ENCODE measurements around the gene PDXK. TPM values are rescaled to one million over a fixed set of nuclear protein-coding genes. Genes with fewer than 3 reads are reported as not detected.
A peak's percentile ranks its signal among the peaks of the same experiment; 100 is the strongest.

Gene PDXK
- total and polyA plus RNA-seq, 2 of the 8 experiments (the other 6 are each of a cell fraction or from before 2014, with no cell fraction given) = 78.0 to 112 TPM

DNA sequence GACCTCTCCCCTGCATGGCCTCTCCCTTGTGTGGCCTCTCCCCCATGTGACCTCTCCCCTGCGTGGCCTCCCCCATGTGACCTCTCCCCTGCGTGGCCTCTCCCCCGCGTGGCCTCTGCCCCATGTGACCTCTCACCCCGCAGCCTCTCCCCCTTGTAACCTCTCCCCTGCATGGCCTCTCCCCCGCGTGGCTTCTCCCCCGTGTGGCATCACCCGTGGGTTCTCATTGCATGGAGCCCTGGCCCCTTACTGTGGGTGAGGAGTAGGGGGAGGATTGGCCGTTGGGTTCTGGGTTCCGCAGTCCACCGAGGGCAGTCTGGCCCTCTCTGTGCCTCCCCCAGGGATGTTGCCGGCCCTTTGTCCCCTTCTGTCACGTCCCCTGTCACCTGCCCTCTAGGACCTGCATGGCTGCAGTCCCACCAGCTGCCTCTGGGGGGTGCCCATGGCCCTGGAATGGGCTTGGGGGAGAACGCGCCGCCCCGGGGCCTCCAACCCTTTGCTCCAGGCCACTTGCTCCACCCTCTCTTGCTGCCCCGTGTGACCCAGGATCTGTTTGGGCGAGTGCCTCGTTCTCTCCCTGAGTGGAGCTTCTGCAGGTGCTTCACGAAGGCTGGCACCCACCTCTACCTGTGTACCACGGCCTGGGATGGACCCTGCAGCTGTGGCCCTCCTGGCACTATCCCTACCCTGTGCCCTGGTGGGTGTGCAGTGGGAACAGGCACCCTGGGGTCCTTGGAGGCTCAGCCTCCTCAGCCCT is 91.8 kb downstream of the PDXK start (continued):
- TF ChIP-seq, protein P1, sequence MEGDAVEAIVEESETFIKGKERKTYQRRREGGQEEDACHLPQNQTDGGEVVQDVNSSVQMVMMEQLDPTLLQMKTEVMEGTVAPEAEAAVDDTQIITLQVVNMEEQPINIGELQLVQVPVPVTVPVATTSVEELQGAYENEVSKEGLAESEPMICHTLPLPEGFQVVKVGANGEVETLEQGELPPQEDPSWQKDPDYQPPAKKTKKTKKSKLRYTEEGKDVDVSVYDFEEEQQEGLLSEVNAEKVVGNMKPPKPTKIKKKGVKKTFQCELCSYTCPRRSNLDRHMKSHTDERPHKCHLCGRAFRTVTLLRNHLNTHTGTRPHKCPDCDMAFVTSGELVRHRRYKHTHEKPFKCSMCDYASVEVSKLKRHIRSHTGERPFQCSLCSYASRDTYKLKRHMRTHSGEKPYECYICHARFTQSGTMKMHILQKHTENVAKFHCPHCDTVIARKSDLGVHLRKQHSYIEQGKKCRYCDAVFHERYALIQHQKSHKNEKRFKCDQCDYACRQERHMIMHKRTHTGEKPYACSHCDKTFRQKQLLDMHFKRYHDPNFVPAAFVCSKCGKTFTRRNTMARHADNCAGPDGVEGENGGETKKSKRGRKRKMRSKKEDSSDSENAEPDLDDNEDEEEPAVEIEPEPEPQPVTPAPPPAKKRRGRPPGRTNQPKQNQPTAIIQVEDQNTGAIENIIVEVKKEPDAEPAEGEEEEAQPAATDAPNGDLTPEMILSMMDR (IDR thresholded peaks at IDR 0.05; ENCODE audit: control extremely low read depth in 1 of 3, insufficient read depth in 1 of 3, low read depth in 1 of 3, low read length in 3 of 3) = peak in 2 of 3 experiments; percentile 92 to 97; a peak in 3 of 4 replicates
- TF ChIP-seq, protein P2, sequence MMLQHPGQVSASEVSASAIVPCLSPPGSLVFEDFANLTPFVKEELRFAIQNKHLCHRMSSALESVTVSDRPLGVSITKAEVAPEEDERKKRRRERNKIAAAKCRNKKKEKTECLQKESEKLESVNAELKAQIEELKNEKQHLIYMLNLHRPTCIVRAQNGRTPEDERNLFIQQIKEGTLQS (IDR thresholded peaks at IDR 0.05; ENCODE audit: insufficient read depth, low read depth, low read length) = 0 out of 2 replicates have a peak, but pooled peaks have one; percentile 21
- no peak for TF ChIP-seq CTBP2 (IDR thresholded peaks at IDR 0.05; ENCODE audit: borderline replicate concordance, insufficient read depth, insufficient read length, low read length)

All from H1 (cell line).